Esophagus muscularis mucosa (tissue), 4 donors: ENCODE data around the gene FPGT. TPM values are rescaled to one million over a fixed set of nuclear protein-coding genes. Genes with fewer than 3 reads are reported as not detected.

Experiments
- DNase-seq: peaks from one replicate; pipeline ENCODE4 v3.0.0-alpha.2; 2017; ENCODE audit errors: extremely low spot score
- H3K27ac ChIP-seq, 4 donors: fragments of 200-600 bp; sonication (generic); replicated peaks in 1 of 4; 1 replicate in 3 of 4; 2 replicates in 1 of 4; pipeline ENCODE4 v1.5.1; 2016 to 2019; ENCODE audit warnings: mild to moderate bottlenecking in 1 of 4
- H3K27me3 ChIP-seq, 4 donors: fragments of 200-600 bp; sonication (generic); one replicate each; pipeline versions ENCODE4 v1.5.1 to v1.6.0; 2016 to 2019
- H3K36me3 ChIP-seq, 4 donors: fragments of 200-600 bp; sonication (generic); one replicate each; pipeline ENCODE4 v1.5.1; 2016 to 2019
- H3K4me1 ChIP-seq, 4 donors: fragments of 200-600 bp; sonication (generic); one replicate each; pipeline ENCODE4 v1.5.1; 2016 to 2019
- H3K4me3 ChIP-seq, 4 donors: fragments of 200-600 bp; sonication (generic); 1 replicate in 2 of 4; 2 replicates in 2 of 4; pipeline ENCODE4 v1.5.1; 2016 to 2019; ENCODE audit warnings: mild to moderate bottlenecking in 4 of 4, moderate library complexity in 1 of 4
- H3K9me3 ChIP-seq, 4 donors: fragments of 200-600 bp; sonication (generic); 1 replicate in 3 of 4; 2 replicates in 1 of 4; pipeline ENCODE4 v1.5.1; 2016 to 2019
- CTCF ChIP-seq, 3 experiments: fragments of 200-600 bp in 2 of 3; fragments of 450-650 bp in 1 of 3; sonication (generic) in 2 of 3; IDR thresholded peaks; one replicate each; pipeline ENCODE4 v1.5.1; 2017 to 2019; ENCODE audit warnings: antibody characterized with exemption in 3 of 3, mild to moderate bottlenecking in 2 of 3, moderate library complexity in 1 of 3
- EP300 ChIP-seq: sonication (generic); formaldehyde crosslinking; IDR thresholded peaks from one replicate; pipeline ENCODE4 v1.6.1; 2017; ENCODE audit warnings: antibody characterized with exemption
- POLR2A ChIP-seq: fragments of 450-650 bp; IDR thresholded peaks from one replicate; pipeline ENCODE4 v1.6.1; 2017; ENCODE audit warnings: antibody characterized with exemption, moderate library complexity, mild to moderate bottlenecking, low read depth
- POLR2AphosphoS5 ChIP-seq, 2 donors: sonication (generic); formaldehyde crosslinking; IDR thresholded peaks; one replicate each; pipeline ENCODE4 v1.6.1; 2017; ENCODE audit warnings: antibody characterized with exemption in 2 of 2
- WGBS: methylation state at CpG from one replicate; pipeline ENCODE4 v1.1.5; 2018; 5-methylcytosine and 5-hydroxymethylcytosine counted together
- intact Hi-C: fragments of 100-400 bp; cut with DNase I; formaldehyde crosslinking; loops from one replicate; pipeline ENCODE4 v1.15.1; 2023
- total RNA-seq, 4 donors: library from RNA; depleted of rRNA; stranded (reverse); fragments of >200 nt; gene quantifications; one replicate each; pipeline versions ENCODE4 v1.1.0 to v1.2.1, GENCODE V29; 2016

Gene FPGT
- total RNA-seq, 4 donors from 2014 or later = 6.9 to 13.7 (median 8.1) TPM

DNA sequence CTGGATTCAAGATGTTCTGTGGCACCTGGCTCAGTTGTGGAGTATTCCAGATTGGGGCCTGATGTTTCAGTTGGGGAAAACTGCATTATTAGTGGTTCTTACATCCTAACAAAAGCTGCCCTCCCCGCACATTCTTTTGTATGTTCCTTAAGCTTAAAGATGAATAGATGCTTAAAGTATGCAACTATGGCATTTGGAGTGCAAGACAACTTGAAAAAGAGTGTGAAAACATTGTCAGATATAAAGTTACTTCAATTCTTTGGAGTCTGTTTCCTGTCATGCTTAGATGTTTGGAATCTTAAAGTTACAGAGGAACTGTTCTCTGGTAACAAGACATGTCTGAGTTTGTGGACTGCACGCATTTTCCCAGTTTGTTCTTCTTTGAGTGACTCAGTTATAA lies 7.2 kb downstream of the FPGT start:
- TF ChIP-seq POLR2AphosphoS5 (IDR thresholded peaks at IDR 0.05) (no peak), POLR2A (no peak), EP300 (no peak), CTCF (IDR thresholded peaks at IDR 0.05) (no peak)
- intact Hi-C loops = loop anchor here (10.0 kb wide), 1 partner anchor 530 kb away; the partner anchor contains the start of genes CRYZ and TYW3
- Histone ChIP-seq H3K36me3 (peaks cover 5 to 51% (median 26%) of the 10 kb centered on the region in 4 donors), H3K27ac (no peak overlapping the region), H3K4me3 (no peak overlapping the region), H3K4me1 (no peaks in the 10 kb centered on the region), H3K9me3 (no peaks in the 10 kb centered on the region), H3K27me3 (no peaks in the 10 kb centered on the region)
- no peak for DNase-seq
- WGBS = 68% methylated on average over 2 of the region's 2 CpGs

DNA sequence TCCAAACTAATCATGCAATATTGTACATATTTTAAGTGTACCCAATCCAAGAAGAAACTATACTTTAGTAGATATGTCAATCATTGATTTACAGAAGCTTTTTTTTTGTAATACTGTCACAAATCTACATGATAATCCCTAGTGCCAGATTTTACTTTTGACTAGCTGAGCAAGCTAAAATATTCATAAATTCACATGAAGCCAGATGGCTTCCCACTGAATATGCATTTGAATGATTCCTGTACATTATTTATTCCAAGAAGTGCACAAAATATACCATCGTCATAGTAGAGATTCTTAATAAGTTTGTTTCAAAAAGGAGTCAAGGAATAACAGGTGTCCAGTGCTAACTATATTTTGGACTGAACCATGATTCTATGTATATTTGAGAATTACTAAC lies 17.2 kb downstream of the FPGT start:
- Histone ChIP-seq H3K27me3 (no peaks in the 10 kb centered on the region), H3K4me3 (no peak overlapping the region), H3K27ac (no peak overlapping the region), H3K4me1 (no peaks in the 10 kb centered on the region), H3K9me3 (no peaks in the 10 kb centered on the region), H3K36me3 (no peaks in the 10 kb centered on the region)
- intact Hi-C loops = no loop called here
- DNase-seq = no peak
- TF ChIP-seq EP300 (no peak), CTCF (IDR thresholded peaks at IDR 0.05) (no peak), POLR2AphosphoS5 (IDR thresholded peaks at IDR 0.05) (no peak), POLR2A (no peak)
- 100% methylated on average over 1 of the region's 1 CpG for WGBS

GRCh38 chr1:74222701-74223100 lies 24.7 kb downstream of the FPGT start:
- intact Hi-C loops = no loop called here
- Histone ChIP-seq H3K36me3 (no peaks in the 10 kb centered on the region), H3K9me3 (no peaks in the 10 kb centered on the region), H3K27me3 (no peaks in the 10 kb centered on the region), H3K27ac (no peak overlapping the region), H3K4me1 (no peaks in the 10 kb centered on the region), H3K4me3 (no peak overlapping the region)
- no peak for TF ChIP-seq POLR2AphosphoS5 (IDR thresholded peaks at IDR 0.05)
- no peak for TF ChIP-seq EP300
- no peak for TF ChIP-seq CTCF (IDR thresholded peaks at IDR 0.05)
- no peak for TF ChIP-seq POLR2A
- DNase-seq = no peak
- 97% methylated on average over 5 of the region's 5 CpGs for WGBS

GRCh38 chr1:74223453-74223852 lies 25.4 kb downstream of the FPGT start:
- DNase-seq = no peak
- Histone ChIP-seq H3K4me1 (no peaks in the 10 kb centered on the region), H3K9me3 (no peaks in the 10 kb centered on the region), H3K27ac (no peak overlapping the region), H3K27me3 (no peaks in the 10 kb centered on the region), H3K36me3 (no peaks in the 10 kb centered on the region), H3K4me3 (no peak overlapping the region)
- WGBS = 94% methylated on average over 2 of the region's 3 CpGs
- TF ChIP-seq POLR2AphosphoS5 (IDR thresholded peaks at IDR 0.05) (no peak), EP300 (no peak)
- intact Hi-C loops = no loop called here

- no peak for DNase-seq
- WGBS = 79% methylated on average over 2 of the region's 2 CpGs
- H3K36me3 ChIP-seq = peaks cover 0 to 11% (median 3%) of the 10 kb centered on the region in 4 donors
- H3K27me3 ChIP-seq = no peaks in the 10 kb centered on the region
- H3K4me1 ChIP-seq = no peaks in the 10 kb centered on the region
- no peak for TF ChIP-seq POLR2A
- TF ChIP-seq EP300 = no peak
- no peak for TF ChIP-seq CTCF (IDR thresholded peaks at IDR 0.05)
- TF ChIP-seq POLR2AphosphoS5 (IDR thresholded peaks at IDR 0.05) = no peak
- H3K9me3 ChIP-seq = no peaks in the 10 kb centered on the region
- intact Hi-C loops = no loop called here
- no peak within 1 kb of the TSS for H3K27ac ChIP-seq
- H3K4me3 ChIP-seq = no peak within 1 kb of the TSS
Measured at GRCh38 chr1:74235153-74235552, 37.1 kb downstream of the FPGT start, which contains the start of gene TNNI3K. Gene TNNI3K, plus strand, starts transcription at chr1:74235387. Its CDS starts 65 bp downstream, at chr1:74235452.
